ENCODE data around the gene CTNNBL1. TPM values are rescaled to one million over a fixed set of nuclear protein-coding genes. Genes with fewer than 3 reads are reported as not detected.
A peak's percentile ranks its signal among the peaks of the same experiment; 100 is the strongest.

CTNNBL1 gene
- total and polyA plus RNA-seq, 2 experiments from 2014 or later, result 25.3 to 53.7 TPM

DNA sequence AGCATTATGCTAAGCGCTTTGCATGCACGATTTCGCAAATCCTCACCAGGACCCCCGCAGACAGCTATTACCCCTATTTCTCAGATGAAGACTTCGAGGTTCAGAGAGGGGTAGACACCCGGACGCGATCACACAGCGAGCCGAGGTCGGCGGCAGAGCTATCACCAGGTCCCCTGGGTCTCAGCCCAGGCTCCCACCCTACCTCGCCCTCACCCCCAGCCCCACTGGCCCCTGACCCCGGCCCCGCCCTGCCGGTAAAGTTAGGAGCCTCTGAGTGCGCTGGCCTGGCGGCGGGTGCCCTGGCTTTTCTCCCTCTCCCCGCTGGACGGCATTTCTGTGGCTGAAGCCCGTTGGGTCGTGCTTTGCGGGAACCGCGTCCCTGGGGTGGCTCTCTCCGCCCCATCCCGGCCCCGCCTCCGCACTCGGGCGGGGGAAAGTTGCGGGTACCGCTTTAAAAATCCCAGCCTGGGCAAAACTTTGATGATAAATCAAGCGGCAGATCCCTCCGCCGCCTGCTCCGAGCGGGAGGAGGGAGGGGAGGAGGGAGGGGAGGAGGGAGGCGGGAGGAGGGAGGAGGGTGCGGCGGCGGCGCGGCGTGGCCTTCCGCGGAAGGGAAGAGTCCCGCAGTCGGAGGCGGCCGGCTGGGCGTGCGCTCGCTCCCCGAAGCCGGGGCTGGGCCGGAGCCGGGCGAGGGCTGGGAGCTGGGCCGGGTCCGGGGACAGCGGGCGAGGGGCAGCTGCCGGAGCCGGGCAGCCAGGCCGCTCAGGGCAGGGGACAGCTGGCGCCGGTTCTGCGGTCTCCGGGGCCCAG, 208.9 kb downstream of the CTNNBL1 start, which contains the start of gene VSTM2L:
Gene VSTM2L (plus strand): TSS at position 624 of the 810 bp plus-strand sequence. CDS start 224 bp downstream, outside the sequence.
- peaks cover 9% of the 10 kb centered on the region; the same call in 1 of the 2 replicates for H3F3A ChIP-seq (ENCODE audit: insufficient read depth)
- peak within 1 kb of the TSS; percentile 60 for H3K4me2 ChIP-seq (ENCODE audit: unreplicated experiment)
- H3K27ac ChIP-seq, result no peak within 1 kb of the TSS
- peak; percentile 80 for DNase-seq
- H4K20me1 ChIP-seq (ENCODE audit: insufficient read depth), result no peaks in the 10 kb centered on the region
- H3K79me2 ChIP-seq (ENCODE audit: insufficient read depth), result no peaks in the 10 kb centered on the region
- no peaks in the 10 kb centered on the region for H3K36me3 ChIP-seq (ENCODE audit: low read depth)
- peaks cover 8% of the 10 kb centered on the region for H3K4me1 ChIP-seq (ENCODE audit: insufficient read depth)
- H3K9ac ChIP-seq, result peak within 1 kb of the TSS; percentile 69
- WGBS, 2 experiments (ENCODE audit: low coverage in 1 of 2, low lambda C conversion rate in 2 of 2, missing lambda C conversion rate in 2 of 2), result 1 to 2% methylated on average over 40 to 59 of the region's 71 CpGs
- TF ChIP-seq EZH2phosphoT487 (IDR thresholded peaks at IDR 0.05; ENCODE audit: insufficient read depth, low read depth) (no peak), EZH2 (IDR thresholded peaks at IDR 0.05; ENCODE audit: insufficient read depth, poor library complexity, severe bottlenecking) (no peak)
- H3K9me2 ChIP-seq (ENCODE audit: insufficient read depth), result no peaks in the 10 kb centered on the region
- peak within 1 kb of the TSS; percentile 75 for H3K4me3 ChIP-seq
- peaks cover 13% of the 10 kb centered on the region for H3K27me3 ChIP-seq (replicated peaks; ENCODE audit: insufficient read depth)
- in situ Hi-C loops (cut with MboI), result no loop called here
- H3K9me3 ChIP-seq (ENCODE audit: low read depth), result no peaks in the 10 kb centered on the region
- peak within 1 kb of the TSS; percentile 75 for H2AFZ ChIP-seq

DNA sequence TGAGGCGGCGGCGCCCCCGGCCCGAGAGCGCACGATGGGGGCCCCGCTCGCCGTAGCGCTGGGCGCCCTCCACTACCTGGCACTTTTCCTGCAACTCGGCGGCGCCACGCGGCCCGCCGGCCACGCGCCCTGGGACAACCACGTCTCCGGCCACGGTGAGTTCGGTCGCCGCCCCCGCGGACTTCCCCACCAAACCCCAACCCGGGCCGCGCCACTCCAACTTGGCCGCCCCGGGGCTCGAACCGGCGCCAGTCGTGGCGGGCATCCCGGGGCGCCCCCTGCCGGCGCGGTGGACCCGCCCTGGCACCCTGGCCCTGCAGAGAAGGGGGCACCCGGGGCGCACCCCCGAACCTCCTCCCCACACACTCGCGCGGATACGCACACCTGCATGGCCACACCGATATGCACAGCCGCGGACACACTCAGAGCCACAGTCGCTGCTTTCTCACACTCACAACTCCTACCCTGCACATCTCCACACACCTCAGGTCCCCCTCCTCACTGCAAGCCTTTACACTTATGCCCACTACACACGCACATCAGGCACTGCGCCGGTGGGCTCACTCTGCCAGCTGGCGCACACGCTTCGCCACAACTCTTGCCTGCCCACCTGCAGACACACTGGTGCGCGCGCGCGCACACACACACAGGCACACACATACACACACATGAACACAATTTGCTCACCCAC, 209.6 kb downstream of the CTNNBL1 start:
- 31 to 66% methylated on average over 25 to 58 of the region's 67 CpGs for WGBS, 2 experiments (ENCODE audit: low coverage in 1 of 2, low lambda C conversion rate in 2 of 2, missing lambda C conversion rate in 2 of 2)
- peaks cover 13% of the 10 kb centered on the region for H3K27me3 ChIP-seq (replicated peaks; ENCODE audit: insufficient read depth)
- peaks cover 16% of the 10 kb centered on the region; the same call in 1 of the 2 replicates for H3F3A ChIP-seq (ENCODE audit: insufficient read depth)
- TF ChIP-seq EZH2 (IDR thresholded peaks at IDR 0.05; ENCODE audit: insufficient read depth, poor library complexity, severe bottlenecking) (no peak), EZH2phosphoT487 (IDR thresholded peaks at IDR 0.05; ENCODE audit: insufficient read depth, low read depth) (no peak)
- peak; percentile 25 for DNase-seq
- H2AFZ ChIP-seq, result peak overlapping the region; percentile 75
- no peaks in the 10 kb centered on the region for H3K9me2 ChIP-seq (ENCODE audit: insufficient read depth)
- H4K20me1 ChIP-seq (ENCODE audit: insufficient read depth), result no peaks in the 10 kb centered on the region
- no peaks in the 10 kb centered on the region for H3K9me3 ChIP-seq (ENCODE audit: low read depth)
- no peaks in the 10 kb centered on the region for H3K79me2 ChIP-seq (ENCODE audit: insufficient read depth)
- H3K4me3 ChIP-seq, result peak overlapping the region; percentile 75
- H3K4me2 ChIP-seq (ENCODE audit: unreplicated experiment), result peak overlapping the region; percentile 60
- in situ Hi-C loops (cut with MboI), result no loop called here
- H3K4me1 ChIP-seq (ENCODE audit: insufficient read depth), result peaks cover 16% of the 10 kb centered on the region
- H3K36me3 ChIP-seq (ENCODE audit: low read depth), result no peaks in the 10 kb centered on the region
- H3K27ac ChIP-seq, result no peak overlapping the region
- peak overlapping the region; percentile 69 for H3K9ac ChIP-seq

DNA sequence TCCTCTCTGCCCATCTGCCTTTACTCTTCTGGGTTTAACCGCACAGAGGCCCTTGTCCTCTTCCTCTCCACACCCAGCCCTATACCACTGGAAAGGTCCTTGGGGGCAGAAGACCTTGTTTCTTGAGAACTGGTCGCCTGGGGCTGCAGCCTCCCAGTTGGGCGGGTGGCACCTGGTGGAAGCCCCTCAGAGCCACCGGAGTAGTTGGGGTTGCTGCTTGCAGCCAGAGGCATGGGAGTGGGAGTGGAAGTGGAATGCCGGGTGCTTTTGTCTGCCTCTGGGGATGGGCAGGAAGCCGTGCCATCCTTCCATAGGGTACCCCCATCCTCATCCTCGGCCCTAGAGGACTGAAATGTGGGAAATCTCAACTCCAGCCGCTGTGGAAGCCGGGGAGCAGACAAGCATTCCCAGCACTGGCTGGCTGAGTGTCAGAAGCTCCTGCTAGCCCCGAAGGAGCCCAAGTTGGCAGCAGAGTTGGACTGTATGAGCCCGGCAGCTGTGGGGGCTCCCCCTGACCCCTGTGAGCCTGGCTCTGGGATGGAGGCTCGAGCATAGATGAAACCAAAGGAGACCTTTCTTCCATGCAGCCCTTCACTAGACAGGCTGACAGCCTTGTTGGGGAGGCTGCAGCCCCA, 210.3 kb downstream of the CTNNBL1 start:
- H3K4me3 ChIP-seq, result no peak overlapping the region
- H3K4me1 ChIP-seq (ENCODE audit: insufficient read depth), result peaks cover 17% of the 10 kb centered on the region
- no peaks in the 10 kb centered on the region for H3K79me2 ChIP-seq (ENCODE audit: insufficient read depth)
- 58 to 59% methylated on average over 11 to 12 of the region's 12 CpGs for WGBS, 2 experiments (ENCODE audit: low coverage in 1 of 2, low lambda C conversion rate in 2 of 2, missing lambda C conversion rate in 2 of 2)
- H3K4me2 ChIP-seq (ENCODE audit: unreplicated experiment), result no peak overlapping the region
- no peak for DNase-seq
- H3F3A ChIP-seq (ENCODE audit: insufficient read depth), result peaks cover 16% of the 10 kb centered on the region; the same call in 1 of the 2 replicates
- H4K20me1 ChIP-seq (ENCODE audit: insufficient read depth), result no peaks in the 10 kb centered on the region
- H3K9me2 ChIP-seq (ENCODE audit: insufficient read depth), result no peaks in the 10 kb centered on the region
- in situ Hi-C loops (cut with MboI), result no loop called here
- H3K9ac ChIP-seq, result no peak overlapping the region
- no peak overlapping the region for H3K27ac ChIP-seq
- H3K27me3 ChIP-seq (replicated peaks; ENCODE audit: insufficient read depth), result peaks cover 13% of the 10 kb centered on the region
- no peak for TF ChIP-seq EZH2phosphoT487 (IDR thresholded peaks at IDR 0.05; ENCODE audit: insufficient read depth, low read depth)
- no peak for TF ChIP-seq EZH2 (IDR thresholded peaks at IDR 0.05; ENCODE audit: insufficient read depth, poor library complexity, severe bottlenecking)
- no peaks in the 10 kb centered on the region for H3K36me3 ChIP-seq (ENCODE audit: low read depth)
- no peaks in the 10 kb centered on the region for H3K9me3 ChIP-seq (ENCODE audit: low read depth)
- no peak overlapping the region for H2AFZ ChIP-seq

DNA sequence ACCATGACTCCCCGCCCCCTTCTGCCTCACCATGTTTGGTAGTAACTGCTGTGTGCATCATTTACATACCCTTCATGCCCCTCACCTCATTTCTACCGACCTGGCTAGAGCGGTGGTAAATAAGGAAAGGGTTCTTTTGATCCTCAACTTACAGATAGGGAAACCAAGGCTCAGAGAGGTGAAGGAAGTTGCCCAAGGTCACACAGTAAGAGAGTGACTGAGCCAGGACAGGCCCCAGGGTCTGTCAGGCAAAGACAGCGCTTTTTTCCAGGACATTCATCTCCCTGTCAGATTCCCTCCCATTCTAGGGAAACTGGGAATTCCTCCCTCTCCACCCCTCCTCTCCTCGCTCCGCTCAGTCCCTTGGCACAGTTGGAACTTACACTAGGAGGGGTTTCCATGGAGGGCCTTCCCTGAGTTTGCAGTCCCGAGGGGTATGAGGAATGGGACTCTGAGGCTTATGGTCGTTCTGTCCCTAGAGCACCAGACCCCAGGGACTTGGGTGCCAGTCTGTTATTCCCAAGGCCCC, 211.1 kb downstream of the CTNNBL1 start:
- WGBS, 2 experiments (ENCODE audit: low coverage in 1 of 2, low lambda C conversion rate in 2 of 2, missing lambda C conversion rate in 2 of 2), result 74 to 79% methylated on average over 8 of the region's 8 CpGs
- Histone ChIP-seq H3K9me2 (ENCODE audit: insufficient read depth) (no peaks in the 10 kb centered on the region), H2AFZ (no peak overlapping the region), H3K4me3 (no peak overlapping the region), H3K4me1 (ENCODE audit: insufficient read depth) (peaks cover 17% of the 10 kb centered on the region), H3K4me2 (ENCODE audit: unreplicated experiment) (no peak overlapping the region), H3K27me3 (replicated peaks; ENCODE audit: insufficient read depth) (peaks cover 10% of the 10 kb centered on the region), H3K9ac (no peak overlapping the region), H4K20me1 (ENCODE audit: insufficient read depth) (no peaks in the 10 kb centered on the region), H3K79me2 (ENCODE audit: insufficient read depth) (no peaks in the 10 kb centered on the region), H3K27ac (no peak overlapping the region), H3K36me3 (ENCODE audit: low read depth) (no peaks in the 10 kb centered on the region), H3F3A (ENCODE audit: insufficient read depth) (peaks cover 16% of the 10 kb centered on the region; the same call in 1 of the 2 replicates), H3K9me3 (ENCODE audit: low read depth) (no peaks in the 10 kb centered on the region)
- no peak for TF ChIP-seq EZH2 (IDR thresholded peaks at IDR 0.05; ENCODE audit: insufficient read depth, poor library complexity, severe bottlenecking)
- no peak for TF ChIP-seq EZH2phosphoT487 (IDR thresholded peaks at IDR 0.05; ENCODE audit: insufficient read depth, low read depth)
- in situ Hi-C loops (cut with MboI), result no loop called here
- no peak for DNase-seq

Data from GM23248 (cell line).